ENCODE data around the gene CD2BP2.
A peak's percentile ranks its signal among the peaks of the same experiment; 100 is the strongest.
"Not testable (repeated sequence)": the region's sequence is repeated elsewhere in the genome, so short reads cannot be mapped to it uniquely, and the experiment has no call there.

Gene CD2BP2

DNA sequence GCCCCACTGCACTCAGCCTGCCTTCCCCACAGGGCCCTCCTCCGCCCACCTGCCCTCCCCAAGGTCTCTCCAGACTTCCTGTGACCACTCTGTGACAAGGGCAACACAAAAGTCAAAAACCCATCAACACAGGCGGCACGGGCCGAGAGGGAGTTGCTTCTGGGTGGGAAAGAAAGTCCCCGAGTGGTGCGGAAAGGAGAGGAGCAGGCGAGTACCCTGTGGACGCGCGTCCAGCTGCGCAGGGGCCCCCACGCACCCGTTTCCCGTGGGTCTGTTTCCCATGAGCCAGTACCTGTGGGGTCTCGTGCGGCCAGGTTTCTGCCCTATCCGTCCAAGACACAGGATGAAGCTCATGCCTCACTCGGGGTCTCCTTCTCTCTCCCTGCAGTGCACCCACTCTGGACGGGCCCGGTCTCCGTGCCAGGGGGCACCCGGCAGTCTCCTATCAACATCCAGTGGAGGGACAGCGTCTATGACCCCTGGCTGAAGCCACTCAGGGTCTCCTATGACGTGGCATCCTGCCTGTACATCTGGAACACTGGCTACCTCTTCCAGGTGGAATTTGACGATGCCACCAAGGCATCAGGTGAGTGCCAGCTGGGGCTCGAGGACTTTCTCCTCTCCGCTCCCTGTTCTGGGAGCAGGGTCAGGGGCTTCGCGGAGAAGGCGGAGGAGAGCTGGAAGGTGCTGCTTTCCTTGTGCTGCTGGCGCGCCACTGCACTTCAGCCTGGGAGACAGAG is 12.2 kb downstream of the CD2BP2 start:
- DNase-seq (ENCODE audit: low read depth, low spot score), result no peak

DNA sequence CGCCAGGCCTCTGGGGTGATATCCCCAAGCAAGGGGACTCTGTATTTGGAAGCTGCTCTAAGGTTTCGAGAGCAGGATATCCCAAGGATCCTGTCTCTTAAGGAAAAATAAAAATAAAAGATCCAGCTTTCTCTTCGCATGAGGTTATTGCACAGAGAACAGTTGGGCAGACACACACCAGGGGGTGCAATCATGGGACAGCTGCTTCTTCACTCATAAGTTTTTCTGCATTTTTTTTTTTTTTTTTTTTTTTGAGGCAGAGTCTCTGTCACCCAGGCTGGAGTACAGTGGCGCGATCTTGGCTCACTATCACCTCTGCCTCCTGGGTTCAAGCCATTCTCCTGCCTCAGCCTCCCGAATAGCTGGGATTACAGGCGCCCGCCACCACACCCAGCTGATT is 13.1 kb downstream of the CD2BP2 start:
- not testable (repeated sequence) for DNase-seq (ENCODE audit: low read depth, low spot score)

DNA sequence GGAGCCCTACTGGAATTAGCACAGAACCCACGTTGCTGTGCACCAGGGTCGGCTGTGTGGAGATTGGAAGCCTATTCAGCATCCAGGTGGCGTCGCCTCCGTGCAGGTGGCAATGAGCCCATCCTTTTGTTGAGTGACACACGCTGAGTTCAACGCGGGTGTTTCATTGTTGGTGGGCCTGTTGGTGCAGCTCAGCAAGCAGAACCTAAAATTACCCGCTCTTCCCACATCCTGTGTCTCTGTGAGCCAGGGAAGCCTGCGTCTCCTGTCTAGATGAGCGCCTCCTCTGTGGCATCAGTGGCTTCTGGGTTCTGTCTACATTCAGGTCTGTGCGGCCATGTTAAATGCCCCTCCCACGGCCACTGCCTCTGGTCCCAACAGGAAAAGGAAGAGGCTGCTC is 14.5 kb downstream of the CD2BP2 start:
- no peak for DNase-seq (ENCODE audit: low read depth, low spot score)

DNA sequence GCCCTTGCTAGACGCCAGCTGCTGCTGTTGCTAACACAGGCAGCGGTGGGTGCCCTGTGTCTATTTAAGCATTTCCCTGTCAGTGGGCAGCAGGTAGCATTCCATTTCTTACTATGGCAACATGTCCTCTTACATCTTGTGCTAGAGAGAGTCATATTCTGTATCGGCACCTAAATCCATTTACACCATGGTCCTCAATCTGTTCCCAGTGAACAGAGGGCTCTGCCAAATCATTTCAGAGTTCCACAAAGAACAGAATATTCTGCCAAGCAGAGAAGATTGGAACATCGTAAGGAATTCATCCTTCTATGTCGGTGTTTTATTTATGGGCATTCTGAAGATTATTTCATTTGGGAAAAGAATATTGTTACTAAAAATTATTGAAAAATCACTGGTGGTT is 16.4 kb downstream of the CD2BP2 start:
- DNase-seq (ENCODE audit: low read depth, low spot score), result not testable (repeated sequence)

DNA sequence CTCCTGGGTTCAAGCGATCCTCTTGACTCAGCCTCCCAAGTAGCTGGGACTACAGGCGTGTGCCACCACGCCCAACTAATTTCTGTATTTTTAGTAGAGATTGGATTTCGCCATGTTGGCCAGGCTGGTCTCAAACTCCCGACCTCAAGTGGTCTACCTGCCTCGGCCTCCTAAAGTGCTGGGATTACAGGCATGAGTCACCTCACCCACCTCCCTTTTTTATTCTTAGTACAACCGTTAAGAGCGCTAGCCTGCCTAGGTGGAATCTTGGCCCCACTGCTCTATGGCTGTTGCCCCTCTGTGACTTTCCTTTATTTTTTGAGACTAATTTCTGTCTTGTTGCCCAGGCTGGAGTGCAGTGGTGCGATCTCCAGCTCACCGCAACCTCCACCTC is 17.1 kb downstream of the CD2BP2 start:
- DNase-seq (ENCODE audit: low read depth, low spot score), result not testable (repeated sequence)

DNA sequence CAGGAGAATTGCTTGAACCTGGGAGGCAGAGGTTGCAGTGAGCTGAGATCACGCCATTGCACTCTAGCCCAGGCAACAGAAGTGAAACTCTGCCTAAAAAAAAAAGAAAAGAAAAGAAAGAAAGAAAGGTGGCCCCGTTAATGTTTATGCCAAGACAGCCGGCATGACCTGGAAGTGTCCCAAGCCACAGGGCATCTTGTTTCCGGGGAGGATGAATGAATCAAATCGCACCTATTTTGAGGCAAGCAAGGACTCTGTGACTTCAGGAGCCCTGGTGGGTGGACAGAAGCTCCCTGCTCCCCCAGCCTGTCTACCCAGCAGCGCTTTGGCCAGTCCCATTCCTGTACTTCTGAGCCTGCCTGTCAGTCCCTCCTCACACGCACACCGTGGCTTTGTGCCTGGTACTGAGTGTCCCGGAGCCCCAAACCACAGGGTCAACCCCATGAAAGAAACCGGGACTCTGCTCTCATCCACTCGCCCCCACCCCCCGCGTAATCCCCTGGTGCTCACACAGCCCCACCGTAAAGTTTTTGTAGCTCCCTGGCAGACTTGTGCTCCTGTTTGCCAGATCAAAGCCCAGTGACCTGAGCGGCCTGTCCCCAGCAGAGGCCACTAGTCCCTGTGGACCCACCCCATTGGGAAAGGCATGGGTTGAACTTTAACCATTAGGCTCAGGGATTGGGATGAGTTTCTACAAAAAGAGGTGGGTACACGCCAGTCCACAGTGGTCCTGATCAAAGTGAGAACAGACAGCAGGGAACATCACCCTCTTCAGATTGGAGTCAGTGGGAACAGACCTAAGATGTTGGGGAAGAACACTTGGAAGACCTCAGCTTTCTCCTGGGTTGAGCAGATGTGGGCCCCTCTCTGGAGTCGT is 19.3 kb downstream of the CD2BP2 start:
- no peak for DNase-seq (ENCODE audit: low read depth, low spot score)

DNA sequence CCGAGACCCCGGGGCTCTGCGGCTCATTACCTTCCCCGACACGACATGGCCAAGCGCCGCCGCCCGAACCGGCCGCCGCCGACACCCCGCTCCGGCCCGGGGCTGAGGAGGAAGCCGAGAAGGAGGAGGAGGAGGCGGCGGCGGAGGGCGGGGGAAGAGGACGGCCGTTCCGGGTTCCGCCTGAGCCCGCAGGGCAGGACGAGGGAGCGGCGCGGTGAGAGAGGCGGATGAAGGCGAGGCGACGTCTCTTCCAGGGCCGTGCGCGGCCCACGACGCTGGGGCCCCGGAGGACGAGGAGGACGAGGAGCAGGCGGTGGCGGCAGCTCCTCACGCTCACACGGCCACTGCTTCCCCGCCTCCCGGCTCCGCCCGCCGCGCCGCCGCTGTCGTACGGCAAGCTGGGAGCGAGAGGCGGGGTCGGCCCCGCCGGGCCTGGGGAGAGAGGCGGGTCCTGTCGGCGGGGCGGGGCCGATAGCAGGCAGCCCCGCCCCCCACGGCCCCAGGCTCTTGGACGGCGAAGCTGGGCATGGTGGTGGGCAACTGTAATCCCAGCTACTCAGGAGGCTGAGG is 20.0 kb downstream of the CD2BP2 start:
- DNase-seq (ENCODE audit: low read depth, low spot score), result peak; percentile 68

DNA sequence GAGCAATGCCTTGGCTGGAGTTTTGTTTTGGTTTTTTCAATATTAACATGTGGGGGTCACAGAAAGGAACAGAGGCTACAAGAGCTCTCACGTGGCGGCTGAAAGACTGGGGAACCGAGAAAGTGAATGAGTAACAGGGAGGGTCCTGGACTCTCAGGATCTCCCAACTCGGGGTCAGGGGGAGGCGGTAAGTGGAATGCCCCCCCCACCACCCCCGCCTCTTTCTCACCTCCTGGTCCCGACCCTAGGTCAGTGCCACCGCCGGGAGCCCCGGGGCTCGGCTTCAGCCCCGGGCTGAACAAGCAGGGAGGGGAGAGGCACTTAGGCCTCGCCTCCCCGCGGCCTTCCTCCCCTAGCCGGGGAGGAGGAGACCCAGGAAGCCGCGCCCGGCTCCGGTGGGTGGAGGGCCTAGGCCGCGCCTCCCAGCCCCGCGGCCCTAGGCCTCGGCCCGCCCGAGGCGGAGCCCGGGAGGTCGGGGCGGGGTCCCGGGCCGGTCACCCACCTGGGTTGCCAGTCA is 20.6 kb downstream of the CD2BP2 start:
- DNase-seq (ENCODE audit: low read depth, low spot score), result peak; percentile 68

DNA sequence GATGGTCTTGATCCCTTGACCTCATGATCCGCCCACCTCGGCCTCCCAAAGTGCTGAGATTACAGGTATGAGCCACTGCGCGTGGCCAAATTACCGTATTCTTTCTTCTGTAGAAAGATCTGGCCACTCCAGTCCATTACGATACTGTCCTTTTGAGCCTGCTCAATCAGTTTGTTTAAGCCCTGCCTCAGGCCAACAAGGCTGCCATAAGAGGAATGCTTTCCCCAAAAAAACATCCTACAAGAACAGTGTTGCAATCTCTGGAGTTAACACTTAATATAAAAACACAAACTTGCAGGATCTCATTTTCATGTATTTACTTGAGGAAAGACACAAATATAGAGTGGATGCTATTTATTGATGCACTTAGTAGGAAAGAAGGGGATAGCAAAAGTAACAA is 30.9 kb downstream of the CD2BP2 start:
- DNase-seq (ENCODE audit: low read depth, low spot score), result not testable (repeated sequence)

DNA sequence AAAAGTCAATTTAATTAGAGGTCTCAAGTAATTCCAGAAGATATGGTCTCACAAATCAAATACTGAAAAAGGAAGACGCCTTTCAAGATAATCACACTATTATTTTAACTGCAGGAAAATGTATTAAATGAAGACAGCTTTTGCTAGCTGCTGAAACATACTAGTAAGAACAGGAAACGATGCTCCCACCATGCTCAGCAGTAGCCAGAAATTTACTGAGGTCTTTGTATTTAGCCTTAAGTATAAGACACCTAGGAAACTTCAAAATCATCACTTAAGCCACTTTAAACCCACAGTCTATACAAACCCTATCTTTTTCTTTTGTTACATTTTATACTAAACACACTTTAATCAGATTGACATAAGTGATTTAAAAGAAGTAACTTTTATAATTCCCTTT is 36.5 kb downstream of the CD2BP2 start:
- DNase-seq (ENCODE audit: low read depth, low spot score), result not testable (repeated sequence)

DNA sequence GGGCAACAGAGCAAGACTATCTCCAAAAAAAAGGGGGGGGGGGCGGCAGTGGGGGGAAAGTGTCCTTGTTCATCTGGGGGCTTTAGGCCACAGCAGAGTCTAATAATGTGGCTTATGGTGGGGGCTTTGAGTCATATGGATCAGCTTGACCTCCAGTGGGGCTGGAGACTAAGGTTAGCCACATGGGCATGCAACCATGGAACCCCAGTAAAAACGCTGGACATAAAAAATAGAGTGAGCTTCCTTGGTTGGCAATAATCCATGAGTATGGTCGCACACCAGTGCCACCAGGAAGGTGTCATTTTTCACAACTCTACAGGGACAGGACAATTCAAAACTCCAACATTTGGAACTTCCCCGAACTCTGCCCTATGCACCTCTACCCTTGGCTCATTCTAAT is 44.2 kb downstream of the CD2BP2 start:
- not testable (repeated sequence) for DNase-seq (ENCODE audit: low read depth, low spot score)

DNA sequence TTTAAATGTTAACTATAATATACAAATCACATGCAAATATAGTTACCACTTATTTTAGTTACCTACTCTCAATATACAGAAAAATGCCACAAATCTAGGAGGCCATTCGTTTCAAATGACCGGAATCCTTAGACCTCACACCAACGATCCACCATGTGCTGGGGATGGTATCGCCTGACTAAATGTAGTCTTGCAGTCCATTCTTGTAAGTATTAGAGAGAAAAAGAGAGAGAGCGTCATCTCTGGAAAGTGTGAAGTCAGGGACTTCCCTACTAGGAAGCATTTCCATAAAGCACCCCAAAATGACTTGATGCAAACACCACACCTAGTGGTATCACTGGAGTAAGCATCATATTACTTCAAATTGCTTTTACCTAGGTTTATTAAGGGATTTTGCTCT is 45.9 kb downstream of the CD2BP2 start:
- DNase-seq (ENCODE audit: low read depth, low spot score), result not testable (repeated sequence)

Measured in activated CD4-positive, CD25-positive, alpha-beta regulatory T cell treated with anti-CD3 and anti-CD28 coated beads, Interleukin-2, amount 50 U/mL, for 16 hours (primary cell).